GM21515 (cell line): ENCODE data around the gene NAV1.
"Not testable (repeated sequence)": the region's sequence is repeated elsewhere in the genome, so short reads cannot be mapped to it uniquely, and the experiment has no call there.

Experiments used
- ATAC-seq: cut with Tn5 transposase; IDR thresholded peaks from one replicate; pipeline ENCODE4 v1.9.1; 2021; ENCODE audit not compliant: unreplicated experiment

Gene NAV1, protein sequence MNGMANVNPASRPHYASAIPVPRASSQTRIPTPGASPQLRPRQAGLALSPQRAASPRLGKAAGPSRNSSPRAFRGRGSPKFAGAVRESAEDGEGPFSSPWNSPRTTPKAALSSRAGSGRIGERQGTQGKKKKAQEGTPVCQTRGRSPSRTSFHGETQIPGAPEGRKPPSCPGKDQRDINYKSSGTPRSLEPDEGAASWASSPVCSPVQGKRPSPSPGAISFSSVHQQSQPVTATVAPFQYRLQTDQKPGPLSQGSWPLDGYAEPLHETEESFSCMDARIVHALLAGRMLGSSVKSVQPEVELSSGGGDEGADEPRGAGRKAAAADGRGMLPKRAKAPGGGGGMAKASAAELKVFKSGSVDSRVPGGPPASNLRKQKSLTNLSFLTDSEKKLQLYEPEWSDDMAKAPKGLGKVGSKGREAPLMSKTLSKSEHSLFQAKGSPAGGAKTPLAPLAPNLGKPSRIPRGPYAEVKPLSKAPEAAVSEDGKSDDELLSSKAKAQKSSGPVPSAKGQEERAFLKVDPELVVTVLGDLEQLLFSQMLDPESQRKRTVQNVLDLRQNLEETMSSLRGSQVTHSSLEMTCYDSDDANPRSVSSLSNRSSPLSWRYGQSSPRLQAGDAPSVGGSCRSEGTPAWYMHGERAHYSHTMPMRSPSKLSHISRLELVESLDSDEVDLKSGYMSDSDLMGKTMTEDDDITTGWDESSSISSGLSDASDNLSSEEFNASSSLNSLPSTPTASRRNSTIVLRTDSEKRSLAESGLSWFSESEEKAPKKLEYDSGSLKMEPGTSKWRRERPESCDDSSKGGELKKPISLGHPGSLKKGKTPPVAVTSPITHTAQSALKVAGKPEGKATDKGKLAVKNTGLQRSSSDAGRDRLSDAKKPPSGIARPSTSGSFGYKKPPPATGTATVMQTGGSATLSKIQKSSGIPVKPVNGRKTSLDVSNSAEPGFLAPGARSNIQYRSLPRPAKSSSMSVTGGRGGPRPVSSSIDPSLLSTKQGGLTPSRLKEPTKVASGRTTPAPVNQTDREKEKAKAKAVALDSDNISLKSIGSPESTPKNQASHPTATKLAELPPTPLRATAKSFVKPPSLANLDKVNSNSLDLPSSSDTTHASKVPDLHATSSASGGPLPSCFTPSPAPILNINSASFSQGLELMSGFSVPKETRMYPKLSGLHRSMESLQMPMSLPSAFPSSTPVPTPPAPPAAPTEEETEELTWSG (N-terminal part only)

DNA sequence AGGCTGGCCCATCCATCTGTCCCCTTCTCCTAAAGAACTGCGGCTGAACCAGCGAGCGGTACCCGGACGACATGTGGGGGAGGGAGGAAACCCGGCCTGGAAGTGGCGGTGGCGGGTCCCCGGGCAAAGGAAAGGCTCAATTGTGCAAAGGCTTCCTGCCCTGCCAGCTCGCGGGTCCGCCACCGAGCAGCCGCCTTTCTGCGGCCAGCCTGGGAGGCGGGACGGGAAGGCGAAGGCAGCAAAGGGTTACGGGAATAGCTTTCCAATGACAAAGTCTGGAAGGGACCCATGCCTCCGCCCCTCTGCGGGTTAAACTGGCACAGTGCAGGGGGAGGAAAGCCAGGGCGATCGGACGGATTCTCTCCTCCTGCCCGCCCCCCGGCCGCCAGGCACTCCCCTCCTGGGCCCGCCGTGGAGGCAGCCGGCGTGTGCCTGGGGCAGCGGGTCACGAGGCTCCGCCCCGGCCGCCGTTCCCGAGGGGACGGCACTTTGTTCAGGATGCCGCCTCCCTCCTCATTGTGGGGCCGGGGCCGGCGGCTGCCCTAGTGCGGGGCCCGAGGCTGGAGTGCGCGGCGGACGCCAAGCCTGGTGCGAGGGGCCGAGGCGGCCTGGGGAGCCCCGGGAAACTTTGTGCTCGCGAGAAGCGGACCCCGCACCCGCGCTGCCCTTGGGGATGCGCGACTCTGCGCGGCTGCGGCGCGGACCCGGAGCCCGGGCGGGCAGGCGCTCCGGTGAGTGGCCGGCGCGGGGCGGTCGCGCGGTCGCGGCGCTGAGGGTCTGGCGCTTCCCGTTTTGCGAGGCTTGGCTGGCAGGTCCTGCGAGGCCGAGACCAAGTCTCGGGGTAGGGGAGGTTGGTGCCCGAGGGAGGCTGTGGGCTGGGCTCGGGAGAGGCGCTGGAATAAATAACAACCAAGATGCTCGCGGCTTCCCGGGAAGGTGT, at the start of gene NAV1:
NAV1 (plus strand) TSS at position 516 of the 940 bp plus-strand sequence. CDS start 83,758 bp downstream, outside the sequence.
- ATAC-seq = no peak

DNA sequence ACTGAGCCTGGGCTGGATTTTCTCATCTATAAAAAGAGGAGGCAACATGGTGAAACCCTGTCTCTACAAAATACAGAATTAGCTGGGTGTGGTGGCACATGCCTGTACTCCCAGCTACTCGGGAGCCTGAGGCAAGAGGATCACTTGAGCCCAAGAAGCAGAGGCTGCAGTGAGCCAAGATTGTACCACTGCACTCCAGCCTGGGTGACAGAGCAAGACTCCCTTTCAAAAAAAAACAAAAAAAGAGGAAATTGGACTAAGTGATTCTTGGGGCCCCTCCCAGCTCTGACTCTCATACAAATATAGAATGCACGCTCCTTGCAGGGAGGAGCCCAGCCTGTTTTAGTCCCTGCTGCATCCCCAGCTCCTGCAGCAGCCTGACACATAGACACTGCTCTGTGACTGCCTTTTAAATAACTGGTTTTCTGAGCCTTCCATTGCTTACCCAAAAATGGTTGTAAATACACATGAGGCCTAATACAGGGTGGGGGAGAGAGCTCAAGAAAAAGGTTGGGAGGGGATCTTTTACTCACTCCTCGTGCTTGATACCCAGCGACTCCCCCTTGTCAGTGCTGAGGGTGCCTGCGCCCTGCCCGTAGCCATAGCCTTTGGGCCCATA, 49.2 kb upstream of the NAV1 start:
- ATAC-seq = no peak

DNA sequence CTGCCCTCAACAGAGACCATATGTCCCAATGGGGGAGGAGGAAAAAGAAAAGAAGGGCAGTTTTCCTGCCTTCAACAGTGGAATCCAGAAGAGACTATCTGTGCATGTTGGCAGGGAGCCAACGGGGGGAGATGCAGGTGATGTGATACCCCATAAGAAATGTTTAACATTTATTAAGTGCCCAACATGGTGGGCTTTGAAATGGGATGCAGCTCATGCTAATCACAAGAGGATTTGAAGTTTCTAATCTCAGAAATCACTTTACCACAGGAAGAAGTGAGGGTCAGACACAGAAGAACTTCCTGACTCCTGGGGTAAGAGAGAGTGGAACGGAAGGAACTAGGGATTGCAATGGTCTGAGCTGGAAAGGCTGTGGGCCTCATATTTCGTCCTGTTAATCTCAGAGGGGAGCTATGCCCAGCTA, 48.2 kb upstream of the NAV1 start:
- no peak for ATAC-seq

DNA sequence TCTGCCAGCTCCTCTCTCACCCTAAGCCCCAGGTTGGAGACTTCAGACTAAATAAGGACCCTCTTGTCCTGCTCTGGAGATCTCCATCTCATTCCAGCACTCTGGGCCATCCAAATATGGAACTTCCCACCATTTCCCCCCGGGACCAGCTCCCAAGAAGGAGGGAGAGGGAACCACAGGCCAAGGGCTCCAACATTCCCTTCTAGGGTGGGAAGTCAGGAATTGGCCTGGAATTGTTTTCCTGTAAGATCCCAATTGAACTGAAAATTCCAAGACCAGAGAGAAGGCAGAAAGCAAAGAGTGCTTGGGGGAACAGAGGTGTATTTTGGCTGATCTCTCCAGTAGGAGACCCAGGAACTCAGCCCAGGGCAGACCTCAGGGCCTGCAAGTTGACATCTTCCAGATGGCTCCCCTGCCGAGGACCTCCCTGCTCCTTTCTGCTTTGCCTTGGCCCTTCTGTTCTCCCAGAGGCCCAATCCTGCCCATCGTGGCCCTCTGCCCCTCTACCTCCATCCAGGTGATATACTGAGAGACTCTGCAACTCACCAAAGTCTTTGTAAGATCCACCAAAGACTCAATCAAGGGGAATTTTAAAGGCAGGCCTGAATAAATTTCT, 46.9 kb upstream of the NAV1 start:
- ATAC-seq = no peak

DNA sequence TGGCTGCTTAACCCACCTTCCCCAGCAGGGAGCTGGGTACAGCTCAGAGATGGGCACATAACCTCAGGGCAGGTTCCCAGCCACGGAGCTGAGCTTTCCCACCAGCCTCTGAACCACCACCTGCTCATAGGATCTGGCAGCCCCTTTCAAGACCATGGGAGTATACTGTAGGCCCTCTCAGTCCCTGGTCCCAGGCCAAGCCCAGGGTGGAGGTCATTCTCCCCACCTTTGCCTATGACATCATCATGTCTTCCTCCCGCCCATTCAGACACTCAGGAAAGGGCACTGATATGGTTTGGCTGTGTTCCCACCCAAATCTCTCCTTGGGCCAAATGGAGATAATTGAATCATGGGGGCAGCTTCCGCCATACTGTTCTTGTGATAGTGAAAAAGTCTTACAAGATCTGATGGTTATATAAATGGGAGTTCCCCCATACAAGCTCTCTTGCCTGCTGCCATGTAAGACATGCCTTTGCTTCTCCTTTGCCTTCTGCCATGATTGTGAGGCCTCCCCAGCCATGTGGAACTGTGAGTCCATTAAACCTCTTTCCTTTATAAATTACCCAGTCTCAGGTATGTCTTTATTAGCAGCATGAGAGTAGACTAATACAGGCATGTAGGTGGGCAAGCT, 45.8 kb upstream of the NAV1 start:
- not testable (repeated sequence) for ATAC-seq

DNA sequence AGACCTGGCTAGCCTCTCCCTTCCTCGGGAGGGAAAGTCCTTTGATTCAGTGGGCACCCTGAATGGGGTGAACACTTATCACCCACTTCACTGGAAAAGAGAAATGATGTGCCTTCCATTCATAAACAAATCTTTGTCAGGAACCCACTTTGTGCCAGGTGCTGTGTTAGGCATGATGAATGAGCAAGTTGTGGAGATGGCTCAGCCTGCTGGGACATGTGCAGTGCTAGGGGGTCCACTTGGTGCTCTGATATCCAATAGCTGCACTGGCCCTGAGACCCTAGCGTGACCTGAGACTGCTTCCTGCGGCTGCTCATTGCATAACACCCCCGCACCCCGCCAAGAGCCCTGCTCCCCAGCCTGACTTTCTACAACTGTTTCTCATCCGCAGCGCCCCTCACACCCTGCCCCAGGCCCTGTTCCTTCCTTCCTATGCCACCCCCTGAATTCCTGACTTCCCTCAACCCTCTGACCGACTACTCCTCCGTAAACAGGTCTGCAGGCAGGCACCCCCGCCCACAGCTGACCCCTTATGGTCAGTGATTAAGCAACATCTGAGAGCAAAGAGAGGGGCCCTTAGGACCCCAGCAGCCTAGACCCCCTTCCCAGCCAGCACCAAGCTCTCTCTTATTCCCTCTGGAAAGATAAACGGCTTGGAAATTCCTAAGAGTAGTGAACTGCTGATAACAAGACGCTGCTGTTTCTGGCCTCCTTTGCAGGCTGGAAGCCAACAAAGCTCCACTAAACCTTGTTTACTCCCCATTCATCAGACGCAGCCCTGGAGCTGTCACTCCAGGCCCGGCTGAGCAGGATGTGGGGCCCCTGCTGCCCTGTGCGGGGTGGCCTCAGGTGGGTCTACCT, 44.9 kb upstream of the NAV1 start:
- ATAC-seq = no peak

DNA sequence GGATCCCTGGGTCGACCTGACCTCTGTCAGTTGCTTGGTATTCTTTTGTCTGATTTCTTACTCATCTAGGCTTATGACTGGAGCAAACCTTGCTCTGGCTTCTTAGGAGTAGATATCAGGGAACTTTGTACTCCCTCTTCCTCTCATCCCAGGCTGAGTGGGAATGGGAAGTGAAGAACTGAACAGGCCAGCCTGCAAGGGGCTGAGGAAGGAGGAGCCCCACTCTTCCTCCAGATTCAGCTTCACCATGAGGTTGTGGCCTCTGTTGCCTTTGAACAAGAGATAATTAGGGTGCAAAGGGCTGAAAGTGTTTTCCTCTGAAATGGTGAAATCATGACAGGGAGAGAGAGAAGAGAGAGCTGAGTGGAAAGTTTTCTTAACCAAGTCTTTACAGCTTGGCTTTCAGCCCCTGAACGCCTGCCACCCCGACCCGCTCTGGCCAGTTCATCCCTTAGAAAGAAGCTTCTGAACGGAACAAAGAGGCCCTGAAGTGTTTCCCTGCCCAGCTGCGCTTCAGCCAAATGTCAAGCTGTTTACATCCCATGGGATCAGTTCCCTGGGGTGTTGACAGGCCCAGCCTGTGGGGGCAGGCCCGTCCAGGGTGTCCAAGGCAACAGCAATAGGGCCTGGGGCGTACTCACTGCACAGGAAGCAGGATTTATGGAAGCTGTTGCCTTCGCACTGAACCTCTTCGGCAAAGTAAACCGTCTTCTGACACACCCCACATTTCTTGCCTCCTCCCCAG, 43.2 kb upstream of the NAV1 start:
- no peak for ATAC-seq

DNA sequence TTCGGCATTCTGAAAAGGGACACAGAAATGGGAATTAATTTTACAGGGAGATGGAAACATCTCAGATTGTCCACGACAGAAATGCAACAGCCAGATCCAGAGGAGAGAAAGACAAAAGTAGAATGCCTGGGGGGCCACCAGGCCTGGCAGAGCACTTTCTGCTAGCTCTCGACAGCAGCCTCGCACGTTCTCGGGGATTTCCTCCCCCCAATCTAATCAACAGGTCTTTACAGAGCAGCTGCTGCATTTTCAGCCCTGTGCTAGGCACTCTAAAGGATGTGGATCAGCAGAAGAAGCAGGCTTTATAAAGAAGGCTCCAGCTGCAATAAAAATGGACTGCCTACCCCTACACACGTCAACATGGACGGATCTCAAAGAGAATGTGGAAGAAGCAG, 42.6 kb upstream of the NAV1 start:
- no peak for ATAC-seq

DNA sequence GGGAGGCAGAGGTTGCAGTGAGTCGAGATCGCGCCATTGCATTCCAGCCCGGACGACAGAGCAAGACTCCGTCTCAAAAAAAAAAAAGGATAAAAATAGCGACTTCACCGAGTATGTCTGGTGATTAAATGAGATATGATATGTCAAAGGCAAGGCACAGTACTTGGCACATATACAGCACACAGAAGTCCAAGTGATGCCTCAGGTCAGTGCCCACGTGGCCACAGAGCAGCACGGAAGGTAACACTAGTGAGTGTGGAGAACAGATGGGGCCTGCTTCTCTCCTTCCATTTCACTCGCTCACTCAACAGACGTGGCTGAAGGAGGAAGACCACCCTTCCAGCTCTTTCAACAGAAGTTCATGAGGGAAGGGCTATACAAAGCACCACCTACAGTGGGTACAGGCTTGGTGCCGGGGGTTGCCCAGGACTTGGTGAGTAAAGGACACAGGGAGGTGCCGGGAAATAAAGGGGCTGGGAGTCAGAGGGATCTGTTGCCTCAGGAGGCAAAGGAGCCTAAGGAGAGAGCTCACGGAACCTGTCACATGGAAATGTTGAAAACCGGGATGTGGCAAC, 40.9 kb upstream of the NAV1 start:
- no peak for ATAC-seq

DNA sequence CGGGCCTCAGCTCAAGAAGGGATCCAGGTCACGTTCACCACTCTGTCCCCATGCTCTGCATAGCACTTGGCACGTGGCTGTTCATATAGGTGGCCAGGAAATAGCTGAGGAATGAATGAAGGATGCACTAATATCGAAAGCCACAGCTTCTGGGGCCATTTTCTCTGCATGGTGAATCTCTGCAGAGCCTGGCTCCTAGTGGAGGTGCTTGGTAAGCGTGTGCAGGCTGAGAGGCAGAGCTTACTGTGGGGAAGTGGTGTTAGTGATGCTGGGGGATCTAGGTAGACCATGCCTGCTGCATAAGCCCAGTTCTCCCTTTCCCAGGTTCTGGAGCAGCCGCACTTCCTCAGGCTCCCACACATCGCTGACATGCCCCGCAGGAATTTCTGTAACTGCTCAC, 40.3 kb upstream of the NAV1 start:
- ATAC-seq = no peak

DNA sequence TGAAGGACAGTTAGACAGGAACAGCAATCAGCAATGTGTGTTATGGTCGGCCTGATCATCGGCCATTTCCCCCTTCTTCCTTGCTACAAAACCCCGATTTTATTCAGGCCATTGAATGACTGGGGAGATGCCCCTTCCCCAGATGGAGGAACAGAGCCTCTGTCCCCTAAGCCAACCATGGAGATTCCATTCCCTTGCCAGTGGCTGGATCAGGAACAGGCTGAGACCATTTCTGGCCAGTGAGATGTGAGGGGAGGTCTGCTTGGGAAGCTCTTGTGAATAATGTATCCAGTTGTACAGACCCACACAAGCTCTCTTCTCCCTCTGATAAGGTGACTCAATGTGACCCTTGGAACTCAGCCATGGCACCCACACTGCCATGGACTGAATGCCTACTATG, 39.7 kb upstream of the NAV1 start:
- no peak for ATAC-seq

DNA sequence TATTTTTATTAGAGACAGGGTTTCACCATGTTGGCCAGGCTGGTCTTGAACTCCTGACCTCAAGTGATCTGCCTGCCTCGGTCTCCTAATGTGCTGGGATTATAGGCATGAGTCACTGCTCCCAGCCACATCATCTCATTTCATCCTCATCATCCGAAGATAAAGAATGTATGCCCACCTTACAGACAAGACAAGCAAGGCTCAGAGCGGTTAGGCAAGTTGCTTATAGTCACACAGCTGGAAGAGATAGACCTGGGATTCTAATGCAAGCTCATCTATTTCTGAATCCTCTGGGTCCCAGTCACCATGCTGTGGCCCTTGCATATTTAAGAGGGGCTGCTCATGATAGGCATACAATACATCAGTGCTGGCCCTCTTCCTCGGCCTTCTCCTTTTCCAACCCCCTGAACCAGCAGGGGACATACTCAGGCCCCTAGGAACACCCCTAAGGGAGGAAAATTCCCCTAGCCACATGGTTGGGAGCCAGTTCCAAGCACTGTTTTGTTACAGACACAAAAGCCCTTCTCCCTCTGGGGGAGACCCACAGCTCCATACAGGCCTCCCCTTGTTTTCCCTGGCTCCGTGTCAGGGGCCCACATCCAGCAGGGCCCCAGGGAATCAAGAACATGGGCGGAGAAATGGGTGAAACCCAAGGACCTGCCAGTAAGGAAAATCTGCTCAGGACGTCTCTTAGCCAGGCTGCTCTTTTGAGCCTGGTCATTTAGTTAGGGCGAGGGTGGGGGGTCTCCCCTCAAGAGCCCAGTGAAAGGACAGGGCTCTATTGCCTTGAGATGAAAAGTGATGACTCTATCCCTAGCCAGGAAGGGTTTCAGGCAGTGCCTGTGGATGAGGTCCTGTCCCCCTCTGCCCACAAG, 38.9 kb upstream of the NAV1 start:
- ATAC-seq = no peak

DNA sequence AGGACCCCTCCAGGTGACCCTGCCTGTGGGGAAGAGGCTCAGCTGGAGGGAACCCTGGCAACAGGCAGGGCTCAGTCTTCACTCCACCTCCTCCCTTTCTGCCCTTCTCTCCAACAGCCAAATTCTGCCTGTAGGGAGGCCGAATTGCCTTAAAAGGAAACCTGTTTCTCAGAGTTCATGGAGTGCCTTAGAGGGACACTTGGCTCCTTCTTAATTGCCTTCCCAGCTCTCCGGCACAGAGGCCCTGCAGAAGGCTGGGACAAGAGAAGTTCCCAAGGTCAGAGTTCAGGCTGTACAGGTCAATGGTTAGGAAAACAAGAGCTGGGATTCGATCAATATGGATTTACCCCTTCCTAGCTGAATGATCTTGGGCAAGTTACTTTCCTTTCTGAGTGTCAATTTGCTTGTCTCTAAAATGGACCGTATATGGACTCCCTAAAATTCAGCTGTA, 38.2 kb upstream of the NAV1 start:
- no peak for ATAC-seq

DNA sequence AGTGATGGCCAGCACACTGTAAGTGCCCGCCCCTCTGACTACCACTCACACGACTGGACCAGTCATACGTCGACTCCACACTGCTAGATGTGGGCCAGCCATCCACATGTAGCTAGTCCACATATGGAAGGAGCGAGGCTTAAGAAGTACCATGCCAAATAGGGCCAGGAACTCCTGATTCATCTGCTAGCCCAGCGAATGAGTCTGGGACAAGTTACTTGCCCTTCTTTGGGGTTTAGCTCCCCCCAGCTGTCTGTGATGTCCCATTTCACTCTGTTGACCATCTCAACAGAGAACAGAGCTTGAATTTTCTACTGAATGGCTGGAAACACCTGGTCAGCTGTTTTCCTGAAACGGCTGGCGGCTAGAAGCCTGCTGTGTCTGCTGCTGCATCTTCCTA, 37.8 kb upstream of the NAV1 start:
- ATAC-seq = no peak

DNA sequence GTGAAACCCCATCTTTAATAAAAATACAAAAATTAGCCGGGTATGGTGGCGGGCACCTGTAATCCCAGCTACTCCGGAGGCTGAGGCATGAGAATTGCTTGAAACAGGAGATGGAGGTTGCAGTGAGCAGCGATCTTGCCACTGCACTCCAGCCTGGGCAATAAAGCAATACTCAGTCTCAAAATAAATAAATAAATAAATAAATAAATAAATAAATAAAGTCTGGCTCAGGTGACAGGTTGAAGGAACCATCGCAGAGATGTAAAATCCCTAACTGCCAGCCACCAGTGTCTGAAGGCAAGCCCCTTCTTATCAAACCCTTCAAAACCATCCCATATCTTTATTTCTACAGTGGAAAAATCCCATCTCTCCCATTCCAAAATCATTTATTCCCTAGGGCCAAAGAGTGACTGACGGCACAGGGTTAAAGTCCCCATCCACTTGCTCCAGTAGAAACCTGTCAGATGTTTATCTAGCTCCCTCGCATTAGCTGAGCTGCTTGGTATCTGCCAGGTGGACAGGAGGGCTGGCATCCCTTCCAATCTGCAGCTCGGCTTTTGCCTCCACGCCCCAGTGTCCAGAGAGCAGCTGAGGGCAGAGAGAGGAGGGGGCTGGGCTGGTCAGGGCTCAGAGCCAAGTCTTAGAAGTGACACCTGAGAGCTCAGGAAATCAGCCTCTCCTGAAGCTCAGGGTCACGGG, 37.0 kb upstream of the NAV1 start:
- ATAC-seq = no peak
